Limb (tissue), 2 donors: Measurements from ENCODE around the gene FARS2.

ENCODE experiments used
- DNase-seq, 2 donors: peaks; one replicate each; pipeline ENCODE4 v3.0.0-alpha.2; 2016; ENCODE audit errors: extremely low spot score in 2 of 2

FARS2 gene

GRCh38 chr6:5249451-5250122 lies 11.7 kb upstream of the FARS2 start:
- DNase-seq = no peak

GRCh38 chr6:5250451-5250850 lies 10.9 kb upstream of the FARS2 start:
- no peak for DNase-seq

- DNase-seq = no peak
Observed at GRCh38 chr6:5250911-5251310, 10.4 kb upstream of the FARS2 start.

DNA sequence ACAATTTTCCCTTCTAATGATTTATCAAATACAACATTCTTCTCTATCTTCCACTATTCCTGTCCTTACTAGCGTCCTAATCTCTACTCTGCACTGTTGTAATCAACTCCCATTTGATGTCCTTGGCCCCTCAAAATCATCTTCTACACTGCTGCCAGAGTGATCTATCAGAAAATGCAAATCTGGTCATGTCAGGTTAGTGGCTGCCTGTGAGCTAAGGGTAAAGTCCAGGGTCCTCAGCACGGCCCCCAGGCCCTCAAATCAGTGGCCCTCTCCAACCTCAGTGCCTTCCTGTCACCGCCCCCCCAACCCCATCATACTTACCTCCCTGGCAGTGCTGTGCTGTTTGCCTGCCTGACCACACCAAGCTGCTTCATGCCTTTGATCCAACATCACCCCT lies 4.4 kb upstream of the FARS2 start:
- no peak for DNase-seq

DNA sequence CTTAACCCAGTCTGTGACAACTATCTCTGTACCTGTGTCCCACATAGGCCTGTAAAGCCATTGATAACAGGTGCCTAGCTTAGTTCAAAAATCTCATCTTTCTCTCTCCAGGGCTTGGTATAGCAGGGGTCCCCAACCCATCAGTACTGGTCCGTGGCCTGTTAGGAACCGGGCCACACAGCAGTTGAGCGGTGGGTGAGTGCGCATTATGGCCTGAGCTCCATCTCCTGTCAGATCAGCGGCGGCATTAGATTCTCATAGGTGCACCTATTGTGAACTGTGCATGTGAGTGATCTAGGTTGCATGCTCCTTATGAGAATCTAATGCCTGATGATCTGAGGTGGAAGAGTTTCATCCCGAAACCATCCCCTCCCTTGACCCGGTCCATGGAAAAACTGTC lies 3.9 kb upstream of the FARS2 start:
- DNase-seq = no peak

DNA sequence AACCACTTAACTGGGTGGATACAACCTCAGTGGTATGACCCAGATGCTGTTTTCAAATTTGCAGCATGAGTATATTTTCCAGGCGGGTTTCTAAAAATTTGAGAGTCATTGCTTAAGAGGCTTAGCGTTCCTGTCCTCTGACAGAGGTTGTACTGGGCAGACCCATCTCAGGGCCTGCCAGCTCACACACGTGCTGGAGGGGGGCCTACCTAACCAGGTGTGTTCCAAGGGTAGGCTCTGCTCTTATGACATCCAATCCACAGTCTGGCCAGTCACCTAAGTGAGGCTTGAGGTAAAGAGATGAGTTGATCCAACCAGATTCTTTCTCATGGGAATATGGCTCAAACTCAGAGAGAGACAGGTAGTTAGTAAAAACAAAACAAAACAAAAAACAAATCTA lies 1.9 kb upstream of the FARS2 start:
- DNase-seq = no peak

GRCh38 chr6:5260111-5260620 lies 1.1 kb upstream of the FARS2 start:
- peak in 1 of 2 donors; percentile 51 for DNase-seq

GRCh38 chr6:5261545-5262109 lies 314 bp downstream of the FARS2 start:
- no peak for DNase-seq

DNA sequence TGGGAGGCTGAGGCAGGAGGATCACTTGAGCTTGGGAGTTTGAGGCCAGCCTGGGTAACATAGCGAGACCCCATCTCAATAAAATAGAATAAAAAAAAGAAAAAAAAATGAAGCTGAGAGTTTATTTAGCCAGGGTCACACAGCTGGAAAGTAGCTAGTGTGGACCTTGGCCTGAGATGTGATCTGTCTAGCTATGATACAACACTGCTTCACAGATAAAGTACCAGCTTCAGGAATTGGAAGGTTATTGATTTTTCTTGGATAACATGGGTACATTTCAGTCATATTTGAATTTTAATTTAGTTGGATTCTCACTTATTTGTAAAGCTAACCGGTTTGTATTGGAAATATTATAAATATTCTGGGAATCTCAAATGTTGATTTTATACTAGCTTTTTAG lies 5.1 kb downstream of the FARS2 start:
- no peak for DNase-seq

- DNase-seq = no peak
Observed at GRCh38 chr6:5270093-5270680, 8.9 kb downstream of the FARS2 start.

DNA sequence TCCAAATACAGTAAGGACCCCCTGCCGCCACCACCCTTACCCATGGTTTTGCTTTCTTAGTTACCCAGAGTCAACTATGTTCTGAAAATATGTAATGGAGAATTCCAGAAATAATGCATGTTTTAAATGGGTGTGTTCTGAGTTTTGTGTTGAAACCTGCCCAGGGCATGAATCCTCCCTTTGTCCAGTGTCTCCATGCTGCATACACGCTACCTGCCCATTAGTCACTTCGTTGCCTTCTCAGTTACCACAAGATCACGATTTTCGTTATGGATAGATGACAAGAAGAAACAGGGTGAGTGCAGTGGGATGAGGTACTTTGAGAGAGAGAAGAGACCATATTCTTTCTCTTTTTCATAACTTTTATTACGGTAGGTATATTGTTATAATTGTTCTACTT lies 10.6 kb downstream of the FARS2 start:
- DNase-seq = no peak

GRCh38 chr6:5274231-5274630 lies 12.9 kb downstream of the FARS2 start:
- no peak for DNase-seq

DNA sequence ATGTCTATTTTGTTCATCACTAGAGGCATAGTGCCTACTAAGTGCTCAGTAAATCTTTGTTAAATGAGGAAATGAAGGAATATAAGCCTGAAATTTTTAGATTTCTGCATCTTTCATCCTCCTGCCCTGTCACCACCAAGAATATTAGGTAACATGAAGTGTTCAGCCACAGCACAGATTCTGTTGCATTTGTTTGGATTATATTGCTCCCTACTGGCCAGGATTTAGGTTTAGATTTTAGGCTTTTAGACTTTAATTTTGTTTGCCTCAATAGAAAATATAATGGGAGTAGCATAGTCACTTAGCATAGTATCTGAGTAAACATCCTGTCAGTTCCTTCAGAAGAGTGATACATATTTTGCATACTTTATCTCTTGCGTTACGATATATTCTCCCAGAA lies 14.2 kb downstream of the FARS2 start:
- DNase-seq = no peak

DNA sequence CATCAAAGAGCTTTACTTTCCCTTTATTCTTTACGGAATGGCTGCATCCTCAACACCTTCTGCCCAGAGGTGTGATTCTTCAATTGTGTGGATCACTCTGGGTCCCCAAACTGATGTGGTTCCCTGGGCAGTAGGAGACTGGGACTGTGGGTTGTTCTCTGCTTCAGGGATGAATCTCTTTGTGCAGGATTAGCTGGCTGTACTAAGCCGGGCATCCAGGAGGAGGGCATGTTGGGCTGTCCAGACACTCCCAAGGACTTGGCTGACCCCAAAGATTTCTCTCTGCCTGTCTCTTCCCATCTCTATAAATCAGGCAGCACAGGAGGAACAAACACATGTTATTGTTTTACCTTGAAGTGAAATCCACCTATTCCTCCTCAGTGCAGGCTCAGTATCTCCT lies 15.3 kb downstream of the FARS2 start:
- no peak for DNase-seq

GRCh38 chr6:5277589-5277988 lies 16.3 kb downstream of the FARS2 start:
- no peak for DNase-seq

DNA sequence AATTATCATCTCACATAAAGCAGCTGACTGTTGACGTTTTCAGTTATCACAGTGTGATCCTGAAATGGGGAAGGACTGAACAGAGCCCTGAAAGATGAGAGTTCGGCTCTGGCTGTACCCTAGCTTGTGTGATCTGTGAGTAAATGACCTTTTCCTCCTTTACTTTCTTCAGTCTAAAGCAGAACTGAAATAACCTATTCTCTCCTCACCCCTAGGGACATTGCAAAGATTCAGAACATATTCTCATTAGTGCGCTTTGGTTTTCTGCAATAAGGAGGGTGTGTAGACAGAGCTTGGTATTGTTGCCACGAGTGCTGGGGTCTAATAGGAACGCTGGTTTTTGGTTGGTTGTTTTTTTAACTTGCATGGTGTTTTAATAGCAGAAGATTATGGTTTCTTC lies 16.7 kb downstream of the FARS2 start:
- no peak for DNase-seq

DNA sequence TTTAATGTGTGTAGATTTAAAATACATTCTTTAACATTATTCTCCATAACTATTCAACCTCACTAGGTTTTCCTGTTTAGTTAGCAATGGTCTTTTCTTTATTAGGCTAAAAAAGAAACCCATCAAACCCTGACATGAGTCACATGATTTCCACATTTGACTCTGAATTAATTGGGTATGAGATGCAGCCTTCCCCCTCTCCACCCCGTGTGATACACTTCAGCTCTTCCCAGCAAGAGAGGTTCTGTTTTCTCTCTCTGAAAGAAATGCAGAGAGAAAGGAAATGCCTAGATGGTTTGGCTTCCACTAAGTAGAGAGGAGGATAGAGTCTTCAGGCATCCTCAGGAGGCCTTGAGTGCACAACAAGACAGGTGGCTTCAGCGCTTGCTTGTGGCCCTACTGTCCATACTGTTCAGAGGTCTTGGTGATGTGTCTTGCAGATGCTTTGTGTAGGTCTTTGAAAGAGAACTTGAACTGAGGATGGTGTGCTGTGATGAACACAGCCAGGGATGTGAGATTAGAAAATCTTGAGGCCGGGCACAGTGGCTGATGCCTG lies 17.3 kb downstream of the FARS2 start:
- DNase-seq = no peak

- DNase-seq = no peak
Observed at GRCh38 chr6:5279891-5280338, 18.6 kb downstream of the FARS2 start.

GRCh38 chr6:5280920-5281319 lies 19.6 kb downstream of the FARS2 start:
- DNase-seq = no peak

- no peak for DNase-seq
Observed at GRCh38 chr6:5282191-5282623, 20.9 kb downstream of the FARS2 start.

DNA sequence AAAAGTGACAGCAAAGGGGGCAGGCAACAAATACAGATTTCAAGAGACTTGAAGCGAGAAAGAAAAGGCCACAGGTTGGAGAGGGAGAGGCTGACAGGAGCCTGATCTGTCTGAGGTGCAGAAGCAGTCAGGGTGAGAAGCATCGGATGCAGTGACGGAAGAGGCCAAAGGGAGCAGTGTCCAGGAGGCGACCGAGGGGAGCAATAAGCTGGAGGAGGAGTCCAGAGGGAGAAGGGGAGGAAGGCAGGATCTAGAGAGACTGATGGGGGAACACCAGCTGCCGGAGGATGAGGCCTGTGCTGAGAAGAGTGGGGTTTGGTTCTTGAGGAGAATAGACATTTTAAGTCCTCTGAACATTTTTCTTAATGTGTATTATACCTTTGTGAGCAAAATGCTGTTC lies 23.8 kb downstream of the FARS2 start:
- DNase-seq = no peak

DNA sequence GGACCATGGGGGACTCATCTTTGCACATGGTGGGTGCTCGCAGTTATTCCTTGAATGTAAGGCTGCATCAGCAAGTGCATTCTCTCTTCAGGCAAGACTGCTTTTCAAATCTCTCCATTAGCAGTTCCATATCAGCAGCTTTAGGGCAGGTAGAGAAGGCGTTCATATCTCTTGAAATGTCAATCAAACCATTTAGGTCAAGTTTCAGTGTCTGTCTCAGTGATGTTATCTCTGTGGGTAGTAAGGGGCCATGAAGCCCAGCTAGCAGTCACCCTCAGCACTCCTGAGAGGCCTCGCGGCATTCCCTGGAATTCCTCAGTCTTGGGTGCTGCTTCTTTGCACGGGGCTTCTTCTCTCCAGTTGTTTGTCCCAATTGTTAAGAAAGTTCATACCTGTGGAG lies 24.2 kb downstream of the FARS2 start:
- DNase-seq = no peak

DNA sequence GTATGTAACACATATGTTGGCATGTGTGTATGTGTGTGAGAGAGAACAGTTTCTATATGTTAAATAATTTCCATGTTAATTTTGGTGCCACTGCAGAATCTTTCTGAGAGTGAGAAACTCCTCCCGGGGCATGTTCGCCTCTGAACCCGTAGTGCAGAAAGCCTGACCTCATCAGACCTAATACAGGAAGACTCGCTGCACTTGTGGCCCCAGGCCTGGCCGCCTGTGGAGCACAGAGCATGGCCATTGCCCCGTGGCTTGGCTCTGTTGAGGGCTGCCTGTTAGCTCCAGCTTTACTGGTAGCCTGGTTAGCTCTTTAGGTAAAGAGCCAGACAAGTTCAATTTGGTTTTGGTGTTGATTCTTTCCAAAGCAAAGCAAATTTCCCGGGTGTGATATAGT lies 25.5 kb downstream of the FARS2 start:
- no peak for DNase-seq
